Activated CD4-positive, alpha-beta T cell treated with anti-CD3 and anti-CD28 coated beads, Interleukin-2, amount 10 ng/mL, durations not matched to agents 7 days and 5 days (primary cell): ENCODE measurements around the gene ARHGEF37. TPM values are rescaled to one million over a fixed set of nuclear protein-coding genes. Genes with fewer than 3 reads are reported as not detected.
"Not testable (repeated sequence)": the region's sequence is repeated elsewhere in the genome, so short reads cannot be mapped to it uniquely, and the experiment has no call there.

Source experiments
- CTCF ChIA-PET: fragments of 350-600 bp; sonication (Branson Sonifier 250); formaldehyde crosslinking; loops from one replicate; lab custom pipeline; 2021; ENCODE audit warnings: antibody characterized with exemption; lab: Charles Lee
- POLR2A ChIA-PET: fragments of 350-600 bp; sonication (Branson Sonifier 250); formaldehyde crosslinking; loops from one replicate; lab custom pipeline; 2021; ENCODE audit warnings: antibody characterized with exemption; lab: Charles Lee
- DNase-seq: peaks from one replicate; pipeline ENCODE4 v3.0.0-alpha.2; 2020
- H3K27ac Mint-ChIP-seq: one replicate; pipeline ENCODE4 v1.8.0; 2021; ENCODE audit warnings: mild to moderate bottlenecking, moderate library complexity, mixed read lengths
- H3K27me3 Mint-ChIP-seq: one replicate; pipeline ENCODE4 v1.8.0; 2021; ENCODE audit warnings: mixed read lengths
- H3K36me3 Mint-ChIP-seq: one replicate; pipeline ENCODE4 v1.8.0; 2021; ENCODE audit warnings: low read depth, mixed read lengths
- H3K4me1 Mint-ChIP-seq: one replicate; pipeline ENCODE4 v1.8.0; 2021; ENCODE audit warnings: mixed read lengths
- H3K4me3 Mint-ChIP-seq: one replicate; pipeline ENCODE4 v1.8.0; 2021; ENCODE audit warnings: mild to moderate bottlenecking, moderate library complexity, mixed read lengths
- H3K9me3 Mint-ChIP-seq: one replicate; pipeline ENCODE4 v1.8.0; 2021; ENCODE audit warnings: mixed read lengths
- total RNA-seq, 2 experiments: library from RNA; stranded (reverse); gene quantifications; one replicate each; pipeline ENCODE4 v1.2.3, GENCODE V29; 2021

The ARHGEF37 gene
- total RNA-seq, 2 experiments from 2014 or later: 0.37 to 0.52 TPM

DNA sequence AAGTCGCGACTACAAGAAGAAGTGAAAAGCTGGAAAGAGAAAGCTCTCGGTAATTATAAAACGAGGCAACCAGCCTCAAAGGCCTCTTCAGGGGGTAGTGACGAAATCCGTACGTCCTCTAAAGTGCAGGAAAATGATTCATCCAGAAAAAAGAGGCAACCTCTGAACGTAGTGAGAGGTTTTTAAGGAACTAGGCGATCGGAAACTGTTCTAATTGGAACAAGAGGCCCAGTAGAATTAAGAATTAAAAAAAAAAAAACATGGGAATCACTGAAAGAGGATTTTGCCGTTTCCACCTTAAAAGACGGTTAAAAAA, 31.1 kb upstream of the ARHGEF37 start:
- POLR2A ChIA-PET: interaction anchor here (1.0 to 1.2 kb wide), 2 partner anchors 204 to 860 kb away, joined by 3 to 7 read pairs; no protein-coding TSS in a partner anchor
- Mint-ChIP-seq H3K4me1 (peaks cover 38% of the 10 kb centered on the region), H3K9me3 (no peaks in the 10 kb centered on the region), H3K27ac (peak overlapping the region; percentile 99), H3K27me3 (no peaks in the 10 kb centered on the region), H3K36me3 (peaks cover 50% of the 10 kb centered on the region), H3K4me3 (peak overlapping the region; percentile 99)
- CTCF ChIA-PET: interaction anchor here (0.6 to 3.0 kb wide), 12 partner anchors 12 to 698 kb away, joined by 3 to 23 read pairs (median 3); no protein-coding TSS in a partner anchor
- DNase-seq: no peak

DNA sequence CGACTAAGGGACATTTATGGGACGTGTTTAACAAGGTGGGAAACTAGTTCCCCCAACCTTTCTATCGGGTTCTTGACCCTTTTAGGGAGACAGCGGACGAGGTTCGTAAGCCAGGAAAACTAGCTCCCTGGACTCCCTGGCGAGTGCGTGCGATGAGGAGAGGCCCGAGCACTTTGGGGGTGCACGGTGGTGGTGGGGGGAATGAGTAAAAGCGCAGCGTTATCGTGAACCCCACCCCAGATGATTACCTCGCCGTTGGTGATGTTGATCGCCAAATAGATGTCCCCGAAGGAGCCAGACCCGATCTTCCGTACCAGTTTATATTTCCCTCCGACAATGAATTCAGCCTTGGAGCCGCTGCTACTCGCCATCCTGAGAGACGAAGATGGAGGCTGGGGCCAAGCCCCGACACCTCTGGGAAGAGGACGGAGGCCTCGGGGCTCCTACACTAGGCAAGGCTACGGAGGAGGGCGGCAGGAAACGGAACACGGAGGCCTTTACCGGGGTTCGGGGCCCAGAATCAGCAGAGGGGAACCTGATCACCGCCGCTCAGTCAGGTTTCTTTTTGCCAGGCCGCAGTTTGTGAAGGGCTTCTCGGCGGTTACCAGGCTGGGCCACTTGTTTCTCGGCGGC, 30.6 kb upstream of the ARHGEF37 start:
- POLR2A ChIA-PET: interaction anchor here (1.0 to 1.6 kb wide), 4 partner anchors 12 to 860 kb away, joined by 3 to 7 read pairs (median 5); no protein-coding TSS in a partner anchor
- Mint-ChIP-seq H3K27me3 (no peaks in the 10 kb centered on the region), H3K9me3 (no peaks in the 10 kb centered on the region), H3K36me3 (peaks cover 47% of the 10 kb centered on the region), H3K4me1 (peaks cover 35% of the 10 kb centered on the region), H3K4me3 (peak overlapping the region; percentile 99), H3K27ac (peak overlapping the region; percentile 99)
- no peak for DNase-seq
- CTCF ChIA-PET: interaction anchor here (0.6 to 3.0 kb wide), 20 partner anchors 9 to 451 kb away, joined by 3 to 23 read pairs (median 4); partner anchors contain the start of genes ARHGEF37 and GRPEL2

DNA sequence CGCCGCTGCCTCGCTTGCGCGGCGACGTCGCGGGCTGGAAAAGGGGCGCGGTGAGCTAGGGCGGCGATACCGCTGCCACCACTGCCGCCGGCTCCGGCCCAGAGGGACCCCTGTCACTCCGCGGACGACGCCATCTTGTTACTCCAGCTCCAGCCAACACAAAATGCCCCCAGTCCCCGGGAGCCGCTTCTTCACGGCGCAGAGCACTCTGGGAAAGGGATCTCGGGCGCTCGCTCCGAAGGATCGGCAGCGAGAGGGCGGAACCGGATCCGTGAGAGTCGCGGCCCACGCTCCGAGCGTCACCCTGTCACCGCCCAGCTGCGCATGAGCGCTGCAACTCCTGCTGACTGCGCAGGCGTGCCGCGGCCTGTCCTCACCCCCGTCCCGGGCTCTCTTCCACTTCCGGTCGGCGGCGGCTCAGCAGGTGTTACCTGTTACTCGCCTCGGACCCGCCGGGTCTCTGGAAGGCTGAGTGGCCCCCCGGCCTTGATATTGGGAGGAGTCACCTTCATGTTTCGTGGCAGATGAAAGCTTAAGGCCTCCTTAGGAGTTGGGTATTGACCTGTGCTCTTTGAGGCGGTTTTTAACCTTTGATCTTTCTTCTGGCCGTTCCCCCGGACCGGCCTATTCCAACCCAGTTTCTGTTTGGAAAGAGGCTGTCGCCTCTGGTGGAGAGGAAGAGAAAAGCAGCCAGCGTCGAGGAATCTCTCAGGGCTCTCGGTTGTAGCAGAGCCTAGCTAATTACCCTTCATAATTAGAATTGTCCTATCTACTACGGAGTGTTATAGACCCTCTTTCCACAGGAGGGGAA, 29.9 kb upstream of the ARHGEF37 start, which contains the start of gene CSNK1A1:
TSS of gene CSNK1A1 (minus strand) at position 213 of the 811 bp plus-strand sequence. CDS start 475 bp downstream, outside the sequence.
- no peaks in the 10 kb centered on the region for H3K27me3 Mint-ChIP-seq
- peaks cover 33% of the 10 kb centered on the region for H3K4me1 Mint-ChIP-seq
- no peaks in the 10 kb centered on the region for H3K9me3 Mint-ChIP-seq
- H3K4me3 Mint-ChIP-seq: peak within 1 kb of the TSS; percentile 99
- POLR2A ChIA-PET: interaction anchor here (1.4 to 1.6 kb wide), 2 partner anchors 11 to 206 kb away, joined by 4 to 6 read pairs; no protein-coding TSS in a partner anchor
- H3K36me3 Mint-ChIP-seq: peaks cover 41% of the 10 kb centered on the region
- CTCF ChIA-PET: interaction anchor here (0.6 to 3.0 kb wide), 23 partner anchors 8 to 359 kb away, joined by 3 to 23 read pairs (median 4); partner anchors contain the start of genes ARHGEF37, GRPEL2 and PCYOX1L
- DNase-seq: peak; percentile 98
- peak within 1 kb of the TSS; percentile 99 for H3K27ac Mint-ChIP-seq

DNA sequence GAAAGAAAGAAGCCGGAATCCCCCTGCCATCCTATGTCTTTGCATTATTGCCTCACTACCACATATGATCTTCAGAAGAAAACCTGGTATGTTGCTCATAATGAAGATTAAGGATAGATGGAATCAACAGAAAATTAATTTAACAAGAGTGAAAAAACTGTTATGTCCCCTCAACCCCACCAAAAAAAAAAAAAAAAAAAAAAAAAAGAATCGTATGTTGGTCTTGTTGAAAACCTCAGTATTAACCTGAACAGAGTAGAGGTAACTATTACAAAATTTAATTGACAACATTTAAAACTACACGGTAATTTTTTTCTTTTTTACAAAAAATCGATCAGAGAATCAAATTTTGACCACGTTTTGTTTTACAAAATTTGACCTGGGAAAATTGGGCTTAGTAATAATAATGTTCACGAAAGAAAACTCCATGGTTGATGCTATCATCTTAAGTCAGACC, 29.2 kb upstream of the ARHGEF37 start:
- no peaks in the 10 kb centered on the region for H3K27me3 Mint-ChIP-seq
- peak overlapping the region; percentile 99 for H3K27ac Mint-ChIP-seq
- H3K4me3 Mint-ChIP-seq: peak overlapping the region; percentile 99
- ChIA-PET CTCF (interaction anchor here (0.7 to 3.0 kb wide), 18 partner anchors 9 to 211 kb away, joined by 3 to 23 read pairs (median 4); partner anchors contain the start of genes ARHGEF37, GRPEL2 and PCYOX1L), POLR2A (interaction anchor here (1.4 to 1.6 kb wide), 2 partner anchors 11 to 206 kb away, joined by 4 to 6 read pairs; no protein-coding TSS in a partner anchor)
- no peak for DNase-seq
- peaks cover 26% of the 10 kb centered on the region for H3K4me1 Mint-ChIP-seq
- no peaks in the 10 kb centered on the region for H3K9me3 Mint-ChIP-seq
- H3K36me3 Mint-ChIP-seq: peaks cover 34% of the 10 kb centered on the region

DNA sequence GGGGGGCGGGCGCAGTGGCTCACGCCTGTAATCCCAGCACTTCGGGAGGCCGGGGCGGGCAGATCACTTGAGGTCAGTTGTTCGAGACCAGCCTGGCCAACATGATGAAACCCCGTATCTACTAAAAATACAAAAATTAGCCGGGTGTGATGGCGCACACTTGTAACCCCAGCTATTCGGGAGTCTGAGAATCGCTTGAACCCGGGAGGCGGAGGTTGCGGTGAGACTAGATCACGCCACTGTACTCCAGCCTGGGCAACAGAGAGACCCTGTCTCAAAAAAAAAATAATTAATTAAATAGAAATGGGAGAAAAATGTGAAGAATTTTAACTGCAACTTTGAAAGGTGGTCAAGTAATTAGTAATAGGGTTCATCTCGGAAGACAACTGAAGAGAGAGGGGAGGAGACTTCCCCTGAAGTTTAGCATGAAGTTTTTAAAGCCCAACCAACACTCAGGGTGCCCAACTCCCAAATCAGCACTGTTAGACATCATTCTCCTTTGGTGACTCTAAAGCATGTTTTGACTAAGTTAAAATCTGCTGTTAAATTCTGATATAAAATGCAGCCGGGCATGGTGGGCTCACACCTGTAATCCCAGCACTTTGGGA, 28.6 kb upstream of the ARHGEF37 start:
- Mint-ChIP-seq H3K4me1 (peaks cover 20% of the 10 kb centered on the region), H3K27ac (no peak overlapping the region)

DNA sequence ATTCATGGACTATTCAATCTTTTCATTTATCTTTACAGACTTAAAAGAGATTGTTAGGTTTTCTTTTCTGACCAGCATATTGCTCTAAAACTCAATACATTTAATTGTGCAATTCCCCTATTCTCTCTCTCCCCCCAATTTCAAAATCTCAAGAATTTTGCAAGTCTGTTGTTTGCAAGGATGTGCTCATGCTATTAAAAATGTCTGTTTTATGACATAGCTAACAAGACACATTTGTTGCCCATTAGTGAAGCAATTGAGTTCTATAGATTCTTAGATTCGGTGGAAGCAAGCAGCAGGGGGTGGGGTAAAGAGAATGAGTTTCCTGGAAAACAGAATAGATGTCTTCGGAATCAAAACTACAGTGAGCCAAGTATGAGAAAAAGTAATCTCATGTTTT, 21.6 kb upstream of the ARHGEF37 start:
- CTCF ChIA-PET: interaction anchor here (1.9 to 4.3 kb wide), 2 partner anchors 9 to 16 kb away, joined by 4 to 23 read pairs; partner anchors contain the start of gene CSNK1A1
- H3K36me3 Mint-ChIP-seq: no peaks in the 10 kb centered on the region

More for the DNA sequence above, 28.6 kb upstream of the ARHGEF37 start:
- DNase-seq: no peak
- POLR2A ChIA-PET: no interaction called here
- H3K4me3 Mint-ChIP-seq: no peak overlapping the region
- H3K9me3 Mint-ChIP-seq: no peaks in the 10 kb centered on the region
- H3K27me3 Mint-ChIP-seq: no peaks in the 10 kb centered on the region
- peaks cover 28% of the 10 kb centered on the region for H3K36me3 Mint-ChIP-seq
- CTCF ChIA-PET: interaction anchor here (1.0 to 3.0 kb wide), 3 partner anchors 9 to 28 kb away, joined by 3 to 23 read pairs (median 8); partner anchors contain the start of gene ARHGEF37

DNA sequence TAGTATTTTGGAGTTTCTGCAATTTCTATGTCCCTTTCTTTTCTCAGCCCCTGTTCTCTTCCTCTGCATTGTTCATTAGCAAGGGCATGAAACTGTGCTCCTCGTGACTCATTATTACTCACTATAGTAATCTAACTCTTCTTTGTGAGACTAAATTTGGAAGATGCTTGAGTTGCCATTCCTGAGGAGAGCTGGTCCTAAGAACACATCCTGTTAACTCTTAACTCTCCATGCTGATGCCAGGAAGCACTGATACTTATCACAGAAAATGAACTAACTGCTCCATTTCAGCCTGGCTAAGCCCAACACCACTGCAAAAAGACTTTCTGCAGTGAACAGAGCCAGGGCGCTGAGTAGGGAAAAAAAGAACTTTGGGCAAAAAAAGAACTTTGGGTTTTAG, 19.4 kb upstream of the ARHGEF37 start:
- Mint-ChIP-seq H3K4me3 (no peak overlapping the region), H3K27ac (peak overlapping the region; percentile 7), H3K27me3 (no peaks in the 10 kb centered on the region), H3K4me1 (peaks cover 20% of the 10 kb centered on the region), H3K9me3 (no peaks in the 10 kb centered on the region), H3K36me3 (no peaks in the 10 kb centered on the region)
- ChIA-PET CTCF (interaction anchor here (0.6 to 4.3 kb wide), 6 partner anchors 11 to 1900 kb away, joined by 3 to 23 read pairs (median 4); partner anchors contain the start of gene CSNK1A1), POLR2A (interaction anchor here (0.6 kb wide), 1 partner anchor 17 kb away, joined by 3 read pairs; no protein-coding TSS in a partner anchor)
- DNase-seq: no peak

More for the DNA sequence above, 21.6 kb upstream of the ARHGEF37 start:
- H3K9me3 Mint-ChIP-seq: no peaks in the 10 kb centered on the region
- no peak for DNase-seq
- no peaks in the 10 kb centered on the region for H3K27me3 Mint-ChIP-seq
- peaks cover 20% of the 10 kb centered on the region for H3K4me1 Mint-ChIP-seq
- POLR2A ChIA-PET: no interaction called here
- no peak overlapping the region for H3K27ac Mint-ChIP-seq
- H3K4me3 Mint-ChIP-seq: no peak overlapping the region

DNA sequence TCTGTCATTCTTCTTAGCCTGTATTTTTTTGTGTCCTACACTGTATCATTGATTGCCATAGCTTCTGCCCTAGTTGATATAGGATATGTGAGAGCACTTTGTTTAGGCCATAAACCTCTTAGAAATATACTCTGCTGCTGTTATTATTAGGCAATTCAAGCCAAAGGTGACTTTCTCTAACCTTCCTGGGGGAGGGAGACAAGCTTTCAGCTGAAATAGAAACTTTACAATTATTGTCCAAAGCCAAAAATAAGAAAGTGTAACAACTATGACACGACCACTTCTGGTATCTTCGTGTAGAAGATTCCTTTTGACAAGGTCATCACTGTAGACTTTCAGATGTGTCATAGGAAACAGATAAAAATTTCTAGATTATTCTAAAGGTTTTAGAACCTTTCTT, 17.8 kb upstream of the ARHGEF37 start:
- H3K4me3 Mint-ChIP-seq: no peak overlapping the region
- H3K4me1 Mint-ChIP-seq: peaks cover 20% of the 10 kb centered on the region
- no peak for DNase-seq
- POLR2A ChIA-PET: interaction anchor here (1.5 kb wide), 1 partner anchor 12 kb away, joined by 6 read pairs; the partner anchor contains the start of gene CSNK1A1
- CTCF ChIA-PET: interaction anchor here (0.9 to 4.3 kb wide), 6 partner anchors 13 to 122 kb away, joined by 3 to 23 read pairs (median 4); partner anchors contain the start of genes ARHGEF37 and CSNK1A1
- no peaks in the 10 kb centered on the region for H3K27me3 Mint-ChIP-seq
- no peaks in the 10 kb centered on the region for H3K36me3 Mint-ChIP-seq
- H3K27ac Mint-ChIP-seq: peak overlapping the region; percentile 9
- H3K9me3 Mint-ChIP-seq: no peaks in the 10 kb centered on the region

DNA sequence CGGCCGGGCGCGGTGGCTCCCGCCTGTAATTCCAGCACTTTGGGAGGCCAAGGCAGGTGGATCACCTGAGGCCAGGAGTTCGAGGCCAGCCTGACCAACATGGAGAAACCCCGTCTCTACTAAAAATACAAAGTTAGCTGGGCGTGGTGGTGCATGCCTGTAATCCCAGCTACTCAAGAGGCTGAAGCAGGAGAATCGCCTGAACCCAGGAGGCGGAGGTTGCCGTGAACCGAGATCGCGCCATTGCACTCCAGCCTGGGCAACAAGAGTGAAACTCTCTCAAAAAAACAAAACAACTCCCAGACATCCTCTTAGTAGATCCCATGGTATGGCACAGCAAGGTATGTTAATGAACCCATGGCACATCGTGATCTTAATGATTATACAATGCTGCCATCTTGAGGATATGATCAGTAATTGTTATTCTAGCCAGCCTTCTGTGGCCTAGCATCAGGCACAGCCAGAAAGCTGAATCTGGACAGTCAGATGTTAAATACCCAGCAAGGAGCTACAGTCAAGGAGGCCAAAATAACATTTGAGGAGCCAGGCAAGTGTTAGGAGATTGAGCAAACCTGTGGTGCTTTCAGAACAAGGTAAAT, 16.7 kb upstream of the ARHGEF37 start:
- CTCF ChIA-PET: interaction anchor here (0.7 to 1.6 kb wide), 8 partner anchors 13 to 197 kb away, joined by 3 to 5 read pairs (median 4); partner anchors contain the start of gene CSNK1A1
- H3K27me3 Mint-ChIP-seq, H3K4me3 Mint-ChIP-seq, POLR2A ChIA-PET, H3K9me3 Mint-ChIP-seq, H3K36me3 Mint-ChIP-seq: not testable (repeated sequence)
- H3K27ac Mint-ChIP-seq: peak overlapping the region; percentile 41
- H3K4me1 Mint-ChIP-seq: peaks cover 20% of the 10 kb centered on the region
- DNase-seq: peak; percentile 43

DNA sequence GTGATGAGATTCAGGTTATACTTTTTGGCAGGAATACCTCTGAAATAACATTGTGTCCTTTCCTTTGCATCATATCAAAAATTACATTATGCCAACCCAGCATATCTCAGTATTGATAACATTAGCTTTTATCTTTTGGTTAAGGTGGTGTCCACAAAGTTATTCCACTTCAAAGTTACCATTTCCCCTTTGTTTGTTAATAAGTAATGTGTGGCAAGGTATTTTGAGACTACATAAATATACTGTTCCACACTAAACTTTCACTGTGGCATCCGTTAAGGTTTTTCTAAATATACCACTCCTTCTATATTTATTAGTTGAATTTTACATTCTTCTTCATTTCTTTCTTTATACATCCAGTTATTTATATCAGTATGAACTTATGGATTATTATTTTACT, 14.1 kb upstream of the ARHGEF37 start:
- Mint-ChIP-seq H3K36me3 (no peaks in the 10 kb centered on the region), H3K27ac (no peak overlapping the region), H3K4me1 (peaks cover 10% of the 10 kb centered on the region), H3K9me3 (no peaks in the 10 kb centered on the region), H3K27me3 (no peaks in the 10 kb centered on the region), H3K4me3 (no peak overlapping the region)
- no peak for DNase-seq
- POLR2A ChIA-PET: no interaction called here
- CTCF ChIA-PET: interaction anchor here (1.2 kb wide), 1 partner anchor 51 kb away, joined by 3 read pairs; no protein-coding TSS in a partner anchor

DNA sequence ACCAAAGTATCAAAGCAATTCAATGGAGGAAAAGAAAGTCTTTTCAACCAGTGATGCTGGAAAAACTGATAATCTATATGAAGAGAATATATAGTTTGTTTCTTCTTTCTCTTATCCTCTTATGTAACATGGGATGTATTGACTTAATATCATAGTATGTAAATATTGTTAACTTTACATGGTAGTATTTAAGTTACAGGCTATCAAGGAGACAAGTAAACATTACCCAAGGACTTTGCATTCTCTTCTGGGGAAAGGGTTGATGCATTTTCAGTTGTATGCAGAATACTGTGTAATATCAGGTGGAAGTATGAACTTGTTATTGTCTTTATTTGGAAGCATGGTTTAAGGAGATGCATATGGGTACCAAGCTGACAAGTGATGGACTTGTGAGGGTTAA, 9.1 kb upstream of the ARHGEF37 start:
- Mint-ChIP-seq H3K4me1 (peaks cover 12% of the 10 kb centered on the region), H3K27me3 (no peaks in the 10 kb centered on the region), H3K9me3 (peaks cover 3% of the 10 kb centered on the region), H3K4me3 (no peak overlapping the region), H3K36me3 (peaks cover 6% of the 10 kb centered on the region), H3K27ac (no peak overlapping the region)
- DNase-seq: no peak
- ChIA-PET CTCF (interaction anchor here (0.6 to 1.0 kb wide), 2 partner anchors 143 to 146 kb away, joined by 3 read pairs; no protein-coding TSS in a partner anchor), POLR2A (no interaction called here)
